ENCODE measurements around the gene TOP1.

- no peak for TF ChIP-seq CTCF (IDR thresholded peaks at IDR 0.05)
- no peak for TF ChIP-seq CDX4 (CRISPR knock-in tag; IDR thresholded peaks at IDR 0.05; ENCODE audit: borderline replicate concordance)
These were observed 21.9 kb downstream of the TOP1 start for GRCh38 chr20:41050361-41051008.

All from WTC11 (cell line).